HL-60 (cell line): ENCODE results near the gene CDKN2AIPNL.

ENCODE experiments used
- CTCF ChIP-seq: IDR thresholded peaks from one replicate; pipeline ENCODE4 v1.5.1; 2011; ENCODE audit warnings: low read length, control low read depth, inconsistent platforms; ENCODE audit not compliant: insufficient read depth
- GABPA ChIP-seq: IDR thresholded peaks from 2 replicates; pipeline ENCODE4 v1.6.1; 2012; ENCODE audit warnings: low read depth
- POLR2AphosphoS5 ChIP-seq: IDR thresholded peaks from 2 replicates; pipeline ENCODE4 v1.6.1; 2012; ENCODE audit warnings: low read depth
- REST ChIP-seq: IDR thresholded peaks from 2 replicates; pipeline ENCODE4 v1.6.1; 2012; ENCODE audit warnings: low read depth; ENCODE audit not compliant: insufficient replicate concordance
- SPI1 ChIP-seq: IDR thresholded peaks from 2 replicates; pipeline ENCODE4 v1.6.1; 2012; ENCODE audit warnings: low read depth, mild to moderate bottlenecking, borderline replicate concordance

GRCh38 chr5:134440201-134440755, 28.6 kb upstream of the CDKN2AIPNL start:
- TF ChIP-seq CTCF (no peak), REST (no peak), POLR2AphosphoS5 (no peak), GABPA (no peak), SPI1 (no peak)
